Suprapubic skin (tissue), 4 donors: ENCODE measurements around the gene BHLHA15.

Experiments
- CTCF ChIP-seq, 2 donors: fragments of 200-600 bp in 1 of 2; fragments of 450-650 bp in 1 of 2; sonication (generic) in 1 of 2; IDR thresholded peaks; one replicate each; pipeline ENCODE4 v1.5.1; 2016 to 2019; ENCODE audit warnings: antibody characterized with exemption in 2 of 2, mild to moderate bottlenecking in 1 of 2, moderate library complexity in 1 of 2
- EP300 ChIP-seq: sonication (generic); formaldehyde crosslinking; IDR thresholded peaks from one replicate; pipeline ENCODE4 v1.6.1; 2017; ENCODE audit warnings: antibody characterized with exemption
- POLR2A ChIP-seq, 2 donors: fragments of 450-650 bp; IDR thresholded peaks; one replicate each; pipeline ENCODE4 v1.6.1; 2017; ENCODE audit warnings: antibody characterized with exemption in 2 of 2, mild to moderate bottlenecking in 2 of 2, moderate library complexity in 2 of 2
- POLR2AphosphoS5 ChIP-seq, 3 donors: sonication (generic); formaldehyde crosslinking; IDR thresholded peaks; one replicate each; pipeline ENCODE4 v1.6.1; 2017; ENCODE audit warnings: antibody characterized with exemption in 3 of 3

GRCh38 chr7:98252425-98253054, 41.3 kb downstream of the BHLHA15 start:
- TF ChIP-seq POLR2A (IDR thresholded peaks at IDR 0.05) = no peak
- TF ChIP-seq CTCF (IDR thresholded peaks at IDR 0.05) = no peak
- TF ChIP-seq POLR2AphosphoS5 (IDR thresholded peaks at IDR 0.05) = no peak
- no peak for TF ChIP-seq EP300
